ENCODE data around the gene PHKG1.
"Not testable (repeated sequence)": the region's sequence is repeated elsewhere in the genome, so short reads cannot be mapped to it uniquely, and the experiment has no call there.

The PHKG1 gene

GRCh38 chr7:56081626-56082340 lies 11.0 kb downstream of the PHKG1 start:
- no peak for DNase-seq

- not testable (repeated sequence) for DNase-seq
These were observed 11.9 kb downstream of the PHKG1 start for GRCh38 chr7:56080726-56081435.

- no peak for DNase-seq
These were observed 13.1 kb downstream of the PHKG1 start for GRCh38 chr7:56079450-56080185.

DNA sequence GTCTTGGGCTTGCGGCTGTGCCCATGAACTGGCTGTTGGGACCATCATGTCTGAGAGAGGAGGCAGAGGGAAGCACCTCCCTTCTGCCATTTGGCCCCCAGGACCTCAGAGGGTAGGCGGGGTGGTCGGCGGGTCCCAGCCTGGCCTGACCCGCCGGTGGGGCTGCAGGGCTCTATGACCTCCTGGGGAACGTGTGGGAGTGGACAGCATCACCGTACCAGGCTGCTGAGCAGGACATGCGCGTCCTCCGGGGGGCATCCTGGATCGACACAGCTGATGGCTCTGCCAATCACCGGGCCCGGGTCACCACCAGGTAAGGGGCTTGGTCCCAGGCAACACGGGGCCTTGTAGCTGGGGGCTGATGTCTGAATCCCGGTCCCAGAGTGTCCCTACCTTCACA lies 14.6 kb downstream of the PHKG1 start:
- no peak for DNase-seq

GRCh38 chr7:56077681-56078080 lies 15.1 kb downstream of the PHKG1 start:
- no peak for DNase-seq

GRCh38 chr7:56074371-56074791 lies 18.4 kb downstream of the PHKG1 start:
- no peak for DNase-seq

- DNase-seq: not testable (repeated sequence)
These were observed 26.4 kb downstream of the PHKG1 start for GRCh38 chr7:56066376-56066775.

GRCh38 chr7:56063882-56064625 lies 28.7 kb downstream of the PHKG1 start, which contains the start of gene SUMF2:
Gene SUMF2 (plus strand): TSS chr7:56064286. CDS start chr7:56064312, 26 bp downstream.
- peak; percentile 65 for DNase-seq

GRCh38 chr7:56063500-56063881 lies 29.3 kb downstream of the PHKG1 start:
- no peak for DNase-seq

DNA sequence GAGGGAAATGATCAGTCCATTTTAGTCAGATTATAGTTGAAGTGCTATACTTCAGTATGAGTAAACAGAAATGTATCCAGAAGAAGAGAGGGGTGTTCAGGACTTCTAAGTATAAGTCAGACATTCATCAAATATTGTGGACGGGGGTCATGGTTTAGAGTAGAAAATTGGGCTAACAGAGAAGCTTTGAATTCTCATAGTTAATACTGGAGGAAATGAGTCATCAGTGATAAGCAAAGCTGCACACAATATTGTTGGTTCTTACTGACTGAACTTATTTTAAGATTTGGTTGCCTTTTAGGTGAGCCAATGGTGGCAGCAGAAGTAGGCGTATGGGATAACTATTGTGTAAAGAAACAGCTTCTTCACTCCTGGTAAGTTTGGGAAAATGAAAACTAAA lies 30.4 kb downstream of the PHKG1 start:
- DNase-seq: no peak

DNA sequence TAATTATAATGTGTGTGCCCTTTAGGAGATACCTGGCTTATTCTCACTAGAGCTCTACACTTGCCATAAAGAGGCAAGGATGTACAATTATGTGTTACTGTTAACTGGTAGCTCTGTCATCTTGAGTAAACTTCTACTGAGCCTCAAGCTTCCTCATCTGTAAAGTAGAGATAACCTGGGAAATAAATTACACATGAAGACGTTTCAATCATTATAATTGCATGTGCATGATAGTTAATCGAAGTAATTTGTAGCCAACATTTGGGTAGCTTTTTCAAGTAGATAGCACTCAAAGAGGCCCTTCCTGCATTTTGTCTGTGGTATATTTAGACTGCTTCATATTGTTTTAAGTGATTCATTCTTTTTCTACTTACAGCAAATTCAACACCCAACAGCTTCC lies 38.8 kb downstream of the PHKG1 start:
- no peak for DNase-seq

GRCh38 chr7:56053379-56053778 lies 39.4 kb downstream of the PHKG1 start:
- DNase-seq: no peak

- DNase-seq: peak; percentile 74
These were observed 41.2 kb downstream of the PHKG1 start, which contains the start of the genes CCT6A and PSPH for GRCh38 chr7:56051339-56052191. Gene CCT6A (plus strand): TSS chr7:56051765. CDS start chr7:56051849, 84 bp downstream. Gene PSPH (minus strand): TSS chr7:56051444. CDS start chr7:56021212, 30,232 bp downstream.

- no peak for DNase-seq
These were observed 41.8 kb downstream of the PHKG1 start for GRCh38 chr7:56051053-56051338.

GRCh38 chr7:56048763-56049162 lies 44.0 kb downstream of the PHKG1 start:
- not testable (repeated sequence) for DNase-seq

GRCh38 chr7:56048245-56048644 lies 44.5 kb downstream of the PHKG1 start:
- DNase-seq: no peak

GRCh38 chr7:56047446-56048116 lies 45.2 kb downstream of the PHKG1 start:
- not testable (repeated sequence) for DNase-seq

DNA sequence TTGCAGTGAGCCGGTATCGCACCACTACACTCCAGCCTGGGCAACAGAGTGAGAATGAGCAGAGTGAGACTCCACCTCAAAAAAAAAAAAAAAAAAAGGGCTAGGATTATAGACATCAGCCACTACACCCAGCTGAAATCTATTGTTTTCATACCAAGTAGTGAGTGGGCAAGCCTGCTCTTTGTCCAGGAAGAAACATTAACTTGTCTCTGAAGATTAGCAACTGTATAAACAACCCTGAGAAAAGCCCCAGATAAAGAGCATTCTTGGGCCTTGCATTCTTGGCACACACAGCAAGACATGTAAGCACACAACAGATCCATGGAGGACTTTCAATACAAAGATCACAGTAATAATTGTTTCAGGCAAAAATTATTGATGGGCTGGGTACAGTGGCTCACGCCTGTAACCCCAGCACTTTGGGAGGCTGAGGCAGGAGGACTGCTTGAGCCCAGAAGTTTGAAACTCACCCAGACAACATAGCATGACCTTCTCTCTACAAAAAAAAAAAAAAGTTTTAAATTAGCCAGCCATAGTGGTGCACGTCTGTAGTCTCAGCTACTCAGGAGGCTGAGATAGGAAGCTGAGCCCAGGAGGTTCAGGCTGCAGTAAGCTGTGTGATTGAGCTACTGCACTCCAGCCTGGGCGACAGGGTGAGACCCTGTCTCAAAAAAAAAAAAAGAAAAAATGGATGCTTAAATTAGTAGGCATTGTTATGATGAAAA lies 45.9 kb downstream of the PHKG1 start:
- no peak for DNase-seq

DNA sequence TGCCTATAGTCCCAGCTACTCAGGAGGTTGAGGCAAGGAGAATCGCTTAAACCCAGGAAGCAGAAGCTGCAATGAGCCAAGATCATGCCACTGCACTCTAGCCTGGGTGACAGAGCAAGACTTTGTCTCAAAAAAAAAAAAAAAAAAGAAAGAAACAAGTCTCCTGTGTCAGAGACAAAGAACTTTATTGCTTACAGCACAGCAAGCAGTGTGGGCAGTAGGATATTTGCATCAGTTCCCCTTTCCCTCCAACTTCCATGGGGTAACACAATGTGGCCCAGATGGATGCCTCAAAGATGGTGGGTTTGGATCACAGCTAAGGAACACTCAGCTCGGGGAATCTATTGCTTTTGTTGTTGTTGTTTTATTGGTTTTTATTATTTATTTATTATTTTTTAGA lies 47.0 kb downstream of the PHKG1 start:
- not testable (repeated sequence) for DNase-seq

- DNase-seq: no peak
These were observed 52.0 kb downstream of the PHKG1 start for GRCh38 chr7:56040730-56041129.

Data from SIG-M5 (cell line).